ENCODE measurements around the gene AJAP1. TPM values are rescaled to one million over a fixed set of nuclear protein-coding genes. Genes with fewer than 3 reads are reported as not detected.

Gene AJAP1
- total RNA-seq, 5 donors from 2014 or later (not counting 1 experiment from before 2014, with no cell fraction given): 0.44 to 4.4 (median 0.61) TPM

- Histone ChIP-seq H3K27ac (ENCODE audit: low read length) (no peak overlapping the region), H3K4me1 (ENCODE audit: control insufficient read depth in 1 of 2, extremely low read depth in 1 of 2, insufficient read depth in 2 of 2, low read length in 2 of 2) (no peaks in the 10 kb centered on the region), H3K9me3 (no peaks in the 10 kb centered on the region), H3K36me3 (ENCODE audit: control insufficient read depth in 2 of 2, extremely low read depth in 1 of 2, insufficient read depth in 1 of 2, low read length in 1 of 2) (no peaks in the 10 kb centered on the region), H3K4me3 (ENCODE audit: control insufficient read depth in 1 of 2, extremely low read depth in 1 of 2, low read length in 1 of 2) (no peak overlapping the region), H3K27me3 (replicated peaks in 1 of 2; ENCODE audit: control insufficient read depth in 2 of 2, extremely low read depth in 1 of 2, insufficient read depth in 2 of 2, low read length in 1 of 2) (peaks cover 0 to 43% of the 10 kb centered on the region in 2 experiments)
- DNase-seq (no peak), ATAC-seq (replicated peaks in 1 of 4) (no peak)
- Mint-ChIP-seq H3K9me3 (peaks cover 0 to 5% (median 3%) of the 10 kb centered on the region in 3 donors), H3K27ac (no peak overlapping the region), H3K36me3 (no peaks in the 10 kb centered on the region), H3K4me1 (peaks cover 2 to 8% (median 4%) of the 10 kb centered on the region in 3 donors), H3K4me3 (no peak overlapping the region), H3K27me3 (peaks cover 13 to 21% of the 10 kb centered on the region in 2 donors)
- CTCF ChIA-PET: no interaction called here
- POLR2A ChIA-PET: no interaction called here
- whole genome bisulfite sequencing (ENCODE audit: insufficient coverage): 90% methylated on average over 14 of the region's 22 CpGs
These were observed 80.4 kb downstream of the AJAP1 start for GRCh38 chr1:4734791-4735190.

GRCh38 chr1:4736254-4736653 is 81.8 kb downstream of the AJAP1 start:
- H3K4me3 ChIP-seq (ENCODE audit: control insufficient read depth in 1 of 2, extremely low read depth in 1 of 2, low read length in 1 of 2): no peak overlapping the region
- ATAC-seq (replicated peaks in 1 of 4) (peak in 1 of 4 experiments; percentile 31), DNase-seq (peak in 1 of 35 experiments; percentile 10)
- peaks cover 0 to 43% of the 10 kb centered on the region in 2 experiments for H3K27me3 ChIP-seq (replicated peaks in 1 of 2; ENCODE audit: control insufficient read depth in 2 of 2, extremely low read depth in 1 of 2, insufficient read depth in 2 of 2, low read length in 1 of 2)
- 10% methylated on average over 5 of the region's 7 CpGs for WGBS (ENCODE audit: insufficient coverage)
- no peaks in the 10 kb centered on the region for H3K36me3 Mint-ChIP-seq
- no peaks in the 10 kb centered on the region for H3K9me3 ChIP-seq
- POLR2A ChIA-PET: no interaction called here
- H3K36me3 ChIP-seq (ENCODE audit: control insufficient read depth in 2 of 2, extremely low read depth in 1 of 2, insufficient read depth in 1 of 2, low read length in 1 of 2): no peaks in the 10 kb centered on the region
- H3K9me3 Mint-ChIP-seq: peaks cover 0 to 5% (median 3%) of the 10 kb centered on the region in 3 donors
- H3K4me1 ChIP-seq (ENCODE audit: control insufficient read depth in 1 of 2, extremely low read depth in 1 of 2, insufficient read depth in 2 of 2, low read length in 2 of 2): no peaks in the 10 kb centered on the region
- no peak overlapping the region for H3K27ac ChIP-seq (ENCODE audit: low read length)
- peaks cover 2 to 8% (median 4%) of the 10 kb centered on the region in 3 donors for H3K4me1 Mint-ChIP-seq
- no peak overlapping the region for H3K27ac Mint-ChIP-seq
- CTCF ChIA-PET: no interaction called here
- peak overlapping the region in 1 of 3 donors; percentile 24 for H3K4me3 Mint-ChIP-seq
- H3K27me3 Mint-ChIP-seq: peaks cover 16 to 21% of the 10 kb centered on the region in 2 donors

GRCh38 chr1:4741876-4742423 is 87.5 kb downstream of the AJAP1 start:
- Histone ChIP-seq H3K4me1 (ENCODE audit: control insufficient read depth in 1 of 2, extremely low read depth in 1 of 2, insufficient read depth in 2 of 2, low read length in 2 of 2) (no peaks in the 10 kb centered on the region), H3K9me3 (no peaks in the 10 kb centered on the region), H3K27me3 (replicated peaks in 1 of 2; ENCODE audit: control insufficient read depth in 2 of 2, extremely low read depth in 1 of 2, insufficient read depth in 2 of 2, low read length in 1 of 2) (peaks cover 0 to 19% of the 10 kb centered on the region in 2 experiments), H3K27ac (ENCODE audit: low read length) (no peak overlapping the region), H3K36me3 (ENCODE audit: control insufficient read depth in 2 of 2, extremely low read depth in 1 of 2, insufficient read depth in 1 of 2, low read length in 1 of 2) (no peaks in the 10 kb centered on the region), H3K4me3 (ENCODE audit: control insufficient read depth in 1 of 2, extremely low read depth in 1 of 2, low read length in 1 of 2) (no peak overlapping the region)
- Mint-ChIP-seq H3K4me1 (no peaks in the 10 kb centered on the region), H3K36me3 (no peaks in the 10 kb centered on the region), H3K4me3 (no peak overlapping the region), H3K27me3 (peaks cover 10 to 12% of the 10 kb centered on the region in 2 donors), H3K9me3 (peaks cover 0 to 5% (median 3%) of the 10 kb centered on the region in 3 donors), H3K27ac (no peak overlapping the region)
- ChIA-PET CTCF (no interaction called here), POLR2A (no interaction called here)
- ATAC-seq (replicated peaks in 1 of 4): no peak
- WGBS (ENCODE audit: insufficient coverage): 72% methylated on average over 3 of the region's 8 CpGs
- no peak for DNase-seq

- H3K27me3 Mint-ChIP-seq: peaks cover 3 to 8% of the 10 kb centered on the region in 2 donors
- no peak for ATAC-seq (replicated peaks in 1 of 4)
- Histone ChIP-seq H3K27ac (ENCODE audit: low read length) (no peak overlapping the region), H3K36me3 (ENCODE audit: control insufficient read depth in 2 of 2, extremely low read depth in 1 of 2, insufficient read depth in 1 of 2, low read length in 1 of 2) (no peaks in the 10 kb centered on the region), H3K4me3 (ENCODE audit: control insufficient read depth in 1 of 2, extremely low read depth in 1 of 2, low read length in 1 of 2) (no peak overlapping the region), H3K9me3 (no peaks in the 10 kb centered on the region), H3K4me1 (ENCODE audit: control insufficient read depth in 1 of 2, extremely low read depth in 1 of 2, insufficient read depth in 2 of 2, low read length in 2 of 2) (no peaks in the 10 kb centered on the region), H3K27me3 (replicated peaks in 1 of 2; ENCODE audit: control insufficient read depth in 2 of 2, extremely low read depth in 1 of 2, insufficient read depth in 2 of 2, low read length in 1 of 2) (peaks cover 0 to 2% of the 10 kb centered on the region in 2 experiments)
- H3K4me3 Mint-ChIP-seq: no peak overlapping the region
- no peaks in the 10 kb centered on the region for H3K4me1 Mint-ChIP-seq
- CTCF ChIA-PET: no interaction called here
- no peak for DNase-seq
- WGBS (ENCODE audit: insufficient coverage): 75% methylated on average over 14 of the region's 17 CpGs
- H3K36me3 Mint-ChIP-seq: no peaks in the 10 kb centered on the region
- no peaks in the 10 kb centered on the region for H3K9me3 Mint-ChIP-seq
- no peak overlapping the region for H3K27ac Mint-ChIP-seq
- POLR2A ChIA-PET: no interaction called here
These were observed 89.8 kb downstream of the AJAP1 start for GRCh38 chr1:4743978-4744750.

- Mint-ChIP-seq H3K36me3 (no peaks in the 10 kb centered on the region), H3K4me1 (no peaks in the 10 kb centered on the region), H3K27ac (no peak overlapping the region), H3K4me3 (no peak overlapping the region), H3K9me3 (no peaks in the 10 kb centered on the region), H3K27me3 (no peaks in the 10 kb centered on the region)
- Histone ChIP-seq H3K9me3 (no peaks in the 10 kb centered on the region), H3K4me3 (ENCODE audit: control insufficient read depth in 1 of 2, extremely low read depth in 1 of 2, low read length in 1 of 2) (no peak overlapping the region), H3K27me3 (replicated peaks in 1 of 2; ENCODE audit: control insufficient read depth in 2 of 2, extremely low read depth in 1 of 2, insufficient read depth in 2 of 2, low read length in 1 of 2) (peaks cover 0 to 3% of the 10 kb centered on the region in 2 experiments), H3K4me1 (ENCODE audit: control insufficient read depth in 1 of 2, extremely low read depth in 1 of 2, insufficient read depth in 2 of 2, low read length in 2 of 2) (no peaks in the 10 kb centered on the region), H3K36me3 (ENCODE audit: control insufficient read depth in 2 of 2, extremely low read depth in 1 of 2, insufficient read depth in 1 of 2, low read length in 1 of 2) (no peaks in the 10 kb centered on the region), H3K27ac (ENCODE audit: low read length) (no peak overlapping the region)
- ChIA-PET CTCF (no interaction called here), POLR2A (no interaction called here)
- ATAC-seq (replicated peaks in 1 of 4): no peak
- whole genome bisulfite sequencing (ENCODE audit: insufficient coverage): 53% methylated on average over 7 of the region's 7 CpGs
- no peak for DNase-seq
These were observed 91.2 kb downstream of the AJAP1 start for GRCh38 chr1:4745560-4745959.

- H3K27me3 Mint-ChIP-seq: no peaks in the 10 kb centered on the region
- no peak overlapping the region for H3K27ac Mint-ChIP-seq
These were observed 95.0 kb downstream of the AJAP1 start for GRCh38 chr1:4749406-4749805.

More at GRCh38 chr1:4749406-4749805, 95.0 kb downstream of the AJAP1 start:
- no peak overlapping the region for H3K27ac ChIP-seq (ENCODE audit: low read length)
- H3K9me3 ChIP-seq: no peaks in the 10 kb centered on the region
- WGBS (ENCODE audit: insufficient coverage): 85% methylated on average over 9 of the region's 11 CpGs
- no peak for ATAC-seq (replicated peaks in 1 of 4)
- DNase-seq: no peak
- Mint-ChIP-seq H3K4me3 (no peak overlapping the region), H3K36me3 (no peaks in the 10 kb centered on the region), H3K9me3 (peaks cover 0 to 6% (median 3%) of the 10 kb centered on the region in 3 donors), H3K4me1 (no peaks in the 10 kb centered on the region)
- peaks cover 0 to 7% of the 10 kb centered on the region in 2 experiments for H3K27me3 ChIP-seq (replicated peaks in 1 of 2; ENCODE audit: control insufficient read depth in 2 of 2, extremely low read depth in 1 of 2, insufficient read depth in 2 of 2, low read length in 1 of 2)
- no peaks in the 10 kb centered on the region for H3K4me1 ChIP-seq (ENCODE audit: control insufficient read depth in 1 of 2, extremely low read depth in 1 of 2, insufficient read depth in 2 of 2, low read length in 2 of 2)
- ChIA-PET CTCF (no interaction called here), POLR2A (no interaction called here)
- H3K36me3 ChIP-seq (ENCODE audit: control insufficient read depth in 2 of 2, extremely low read depth in 1 of 2, insufficient read depth in 1 of 2, low read length in 1 of 2): no peaks in the 10 kb centered on the region
- no peak overlapping the region for H3K4me3 ChIP-seq (ENCODE audit: control insufficient read depth in 1 of 2, extremely low read depth in 1 of 2, low read length in 1 of 2)

Data from T-cell (primary cell).